Measurements from ENCODE around the gene MYPOP.

The MYPOP gene, protein sequence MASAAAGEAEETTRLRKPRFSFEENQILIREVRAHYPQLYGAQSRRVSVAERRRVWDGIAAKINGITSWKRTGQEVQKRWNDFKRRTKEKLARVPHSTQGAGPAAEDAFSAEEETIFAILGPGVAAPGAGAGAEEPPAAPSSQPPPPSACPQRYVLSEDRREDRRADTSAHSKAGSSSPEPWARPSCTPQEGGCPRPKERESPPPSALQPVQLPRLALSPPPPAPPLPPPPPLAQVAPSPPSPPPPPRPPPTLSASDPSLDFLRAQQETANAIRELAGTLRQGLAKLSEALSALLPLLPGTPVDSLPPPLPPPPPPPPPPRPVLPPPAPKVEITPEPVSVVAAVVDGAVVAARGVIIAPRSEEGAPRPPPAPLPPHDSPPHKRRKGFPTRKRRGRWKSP

DNA sequence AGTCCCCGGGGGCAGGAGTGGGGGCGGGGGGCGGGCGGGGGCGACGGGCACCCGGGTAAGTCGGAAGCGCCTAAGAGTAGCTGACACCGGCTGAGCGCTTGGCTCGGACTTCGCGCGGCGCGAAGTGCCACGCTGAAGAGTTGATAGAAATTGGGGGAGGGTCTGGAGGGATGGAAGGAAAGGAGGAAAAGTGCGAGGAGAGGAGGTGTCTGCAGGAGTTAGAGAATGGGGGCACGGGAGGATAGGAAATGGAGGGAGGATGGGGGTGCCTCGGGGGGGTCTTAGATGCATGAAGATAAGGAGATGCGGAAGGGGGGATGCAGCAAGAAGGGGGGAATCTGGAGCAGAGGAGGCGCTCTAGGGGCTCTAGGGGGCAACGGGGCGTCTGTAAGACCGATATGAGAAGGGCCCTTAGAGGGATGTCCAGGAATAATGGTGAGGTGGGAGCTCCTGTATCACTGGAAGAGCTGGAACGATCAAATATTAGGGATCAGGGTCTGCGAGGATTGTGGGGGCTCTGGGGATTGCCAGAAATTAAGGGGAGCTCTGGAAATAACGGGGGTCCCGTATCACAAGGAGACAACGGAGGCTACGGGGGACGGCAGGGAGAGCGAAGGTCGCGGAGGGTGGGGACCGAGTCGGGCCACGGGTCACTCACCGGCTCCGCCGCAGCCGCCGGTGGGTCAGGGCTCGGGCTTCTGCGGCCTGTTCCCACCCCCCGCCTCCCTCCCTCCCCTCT, at the start of gene MYPOP:
TSS of gene MYPOP (minus strand) at position 702 of the 739 bp plus-strand sequence. CDS start 840 bp downstream, outside the sequence.
- DNase-seq: no peak

DNA sequence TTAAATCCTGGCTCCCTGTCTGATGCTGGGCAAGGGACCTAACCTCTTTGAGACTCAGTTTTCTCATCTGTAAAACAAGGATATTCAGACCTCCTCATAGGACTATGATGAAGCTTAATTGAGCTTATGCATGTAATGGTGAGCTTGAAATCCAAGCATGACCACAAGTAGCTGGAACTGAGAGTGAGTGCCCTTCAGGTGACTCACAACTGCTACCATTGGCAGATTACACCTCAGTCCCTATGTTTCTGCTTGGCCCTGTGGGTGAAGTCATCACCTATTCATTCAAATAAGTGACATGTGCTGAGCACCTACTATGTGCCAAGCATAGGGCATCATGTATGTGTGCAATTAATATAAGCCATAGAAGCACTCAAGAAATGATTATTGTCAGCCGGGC, 45.5 kb upstream of the MYPOP start:
- no peak for DNase-seq

DNA sequence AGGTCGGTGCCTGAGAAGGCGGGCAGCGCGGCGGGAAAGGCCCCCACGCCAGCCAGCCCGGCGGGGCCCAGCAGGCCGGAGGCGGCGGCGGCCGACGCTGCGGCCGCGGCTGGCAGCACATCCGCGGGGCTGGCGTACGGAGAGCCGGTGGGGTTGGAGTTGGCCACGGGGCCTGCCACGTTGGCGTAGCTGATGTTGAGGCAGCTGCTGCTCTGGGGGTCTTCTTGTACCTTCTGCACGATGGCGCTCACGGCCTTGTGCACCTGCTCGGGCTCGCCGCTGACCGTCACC, 38.0 kb upstream of the MYPOP start:
- DNase-seq: no peak

DNA sequence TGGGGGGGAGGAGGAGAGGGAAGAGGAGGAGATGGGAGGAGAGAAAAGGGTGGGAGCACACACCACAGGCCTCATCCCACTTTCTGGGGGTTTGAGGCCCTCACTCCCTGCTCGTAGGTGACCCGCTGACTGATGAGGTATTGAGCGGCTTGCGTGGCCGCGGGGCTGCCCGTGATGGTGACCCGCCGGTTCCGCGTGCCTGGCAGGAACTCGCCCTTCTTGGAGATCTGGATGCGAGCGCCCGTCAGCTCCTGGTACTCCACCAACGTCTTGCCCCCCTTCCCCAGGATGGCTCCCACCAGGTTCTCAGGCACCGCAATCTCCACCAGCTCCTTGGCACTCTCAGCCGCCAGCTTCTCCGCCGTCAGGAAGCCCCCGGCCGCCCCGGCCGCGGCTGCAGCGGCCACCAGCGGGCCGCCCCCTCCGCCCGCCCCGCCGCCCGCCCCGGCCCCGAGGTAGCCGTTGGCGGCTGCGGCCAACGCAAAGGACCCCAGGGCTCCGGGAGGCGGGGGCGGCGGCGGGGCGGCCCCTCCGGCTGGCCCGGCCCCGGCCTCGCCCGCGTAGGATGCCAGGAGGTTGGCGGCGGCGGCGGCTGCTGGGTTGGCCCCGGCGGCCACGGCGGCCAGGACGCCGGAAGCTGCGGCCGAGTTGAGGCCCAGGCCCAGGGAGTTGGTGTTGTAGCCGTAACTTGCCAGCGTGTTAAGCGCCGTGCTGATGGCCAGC, 37.5 kb upstream of the MYPOP start:
- DNase-seq: no peak

DNA sequence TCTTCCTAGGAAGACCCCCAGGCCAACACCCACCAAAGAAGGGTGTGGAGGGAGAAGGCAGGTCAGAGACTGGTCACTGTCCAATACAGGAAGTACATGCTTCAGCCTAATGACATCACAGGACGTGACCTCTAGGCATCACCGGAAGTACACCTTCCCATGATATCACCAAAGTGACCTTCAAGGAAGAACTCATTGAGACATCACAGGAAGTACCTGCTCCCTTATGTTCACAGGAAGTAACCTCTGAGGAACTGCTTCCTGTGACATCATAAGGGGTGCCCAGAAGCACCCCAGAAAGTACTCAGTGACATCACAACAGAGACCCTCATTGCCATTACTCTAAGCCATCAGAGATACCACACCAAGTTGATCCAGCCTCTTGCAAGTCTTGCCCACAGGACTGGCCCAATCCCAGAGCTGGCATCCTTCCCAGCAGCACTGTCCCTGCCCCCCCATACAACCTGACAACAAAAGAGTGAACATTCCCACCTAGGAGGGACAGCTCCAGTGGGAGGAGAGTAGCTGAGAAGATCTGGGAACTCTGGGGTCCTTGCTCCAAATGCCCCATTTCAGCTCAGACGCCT, 36.4 kb upstream of the MYPOP start:
- no peak for DNase-seq

DNA sequence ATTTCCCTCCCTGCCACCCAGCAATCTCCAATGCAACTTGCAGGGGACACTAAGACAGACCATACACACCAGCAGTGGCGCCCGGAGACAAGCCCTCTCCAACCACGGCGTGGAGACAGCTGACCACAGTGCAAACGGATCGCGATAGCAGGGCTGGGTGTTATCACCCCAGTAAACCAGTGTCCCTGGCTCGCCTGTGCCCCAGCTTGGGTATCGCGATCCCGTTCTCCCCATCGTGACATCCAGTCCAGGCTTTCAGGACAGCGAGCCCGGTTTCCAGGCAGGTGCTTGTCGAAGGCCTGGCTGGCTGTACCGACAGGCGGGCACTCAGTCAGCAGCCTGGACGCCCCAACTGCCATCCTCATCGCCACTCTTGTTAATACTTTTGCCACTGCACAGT, 32.9 kb upstream of the MYPOP start:
- DNase-seq: no peak

DNA sequence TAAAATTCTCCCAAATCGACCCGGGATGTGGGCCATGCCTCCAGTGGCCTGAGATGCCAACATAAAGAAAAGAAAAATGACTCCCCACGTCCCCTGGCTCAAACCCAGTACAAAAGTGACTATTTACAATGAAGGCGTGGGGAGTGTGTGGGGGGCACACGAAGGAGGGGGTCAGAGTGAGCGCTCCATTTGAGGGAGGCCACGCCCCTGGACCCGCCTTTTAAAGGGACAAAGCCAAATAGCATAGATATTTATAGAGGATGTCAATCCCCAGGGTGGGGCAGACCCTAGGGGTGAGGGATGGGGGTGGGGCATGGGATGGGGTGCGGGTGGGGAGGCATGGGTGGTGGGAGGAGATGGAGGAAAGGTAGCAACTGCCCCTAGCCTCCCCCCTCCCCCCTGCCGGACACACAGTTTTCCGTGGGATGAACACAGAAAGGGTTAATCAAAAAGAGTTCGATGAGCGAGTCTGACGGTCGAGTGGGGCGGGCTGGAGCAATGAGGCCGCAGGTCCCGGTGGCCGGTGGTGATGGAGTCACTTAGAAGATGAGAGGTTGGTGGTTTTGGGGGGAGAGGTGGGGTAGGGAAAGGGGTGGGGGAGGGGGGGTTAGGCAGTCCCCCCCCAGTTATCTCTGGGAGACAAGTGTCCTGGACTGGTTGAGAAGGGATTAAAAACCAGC, 32.3 kb upstream of the MYPOP start:
- DNase-seq: no peak

DNA sequence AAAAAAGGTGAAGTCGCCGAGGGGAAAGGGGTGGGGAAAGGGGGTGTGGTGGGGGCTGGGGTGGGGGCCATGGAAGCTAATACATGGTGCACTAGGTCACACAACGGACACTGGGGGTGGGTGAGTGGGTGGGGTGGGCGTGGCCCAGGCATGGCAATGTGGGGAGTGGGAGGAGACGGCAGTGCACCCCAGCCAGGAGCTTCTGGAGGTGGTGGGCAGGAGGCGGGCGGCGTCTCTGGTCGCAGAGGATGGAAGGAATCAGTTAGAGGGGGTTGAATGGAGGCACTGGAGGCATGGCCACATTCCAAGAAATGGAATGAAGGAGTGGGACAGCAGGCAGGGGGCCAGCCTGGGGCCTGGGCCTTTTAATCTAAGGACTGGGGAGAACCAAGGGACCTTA, 31.3 kb upstream of the MYPOP start:
- no peak for DNase-seq

DNA sequence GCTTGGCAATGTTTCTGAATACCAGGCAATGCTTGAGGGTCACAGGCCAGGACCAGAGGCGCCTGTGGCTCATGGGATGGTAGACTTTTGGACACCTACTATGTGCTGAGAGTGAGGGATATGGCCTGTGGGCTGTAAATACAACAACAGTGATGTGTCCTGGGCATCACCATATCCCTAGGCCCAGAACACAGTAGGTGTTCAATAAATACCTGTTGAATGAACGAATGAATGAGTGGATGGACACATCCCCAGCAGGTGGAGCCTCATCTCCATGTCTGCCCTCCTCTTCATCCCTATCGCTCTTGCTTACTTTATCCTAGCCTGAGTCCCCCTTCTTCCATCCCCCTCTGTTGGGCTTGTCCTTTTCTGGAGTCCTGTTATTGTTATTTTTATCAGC, 28.6 kb upstream of the MYPOP start:
- DNase-seq: no peak

DNA sequence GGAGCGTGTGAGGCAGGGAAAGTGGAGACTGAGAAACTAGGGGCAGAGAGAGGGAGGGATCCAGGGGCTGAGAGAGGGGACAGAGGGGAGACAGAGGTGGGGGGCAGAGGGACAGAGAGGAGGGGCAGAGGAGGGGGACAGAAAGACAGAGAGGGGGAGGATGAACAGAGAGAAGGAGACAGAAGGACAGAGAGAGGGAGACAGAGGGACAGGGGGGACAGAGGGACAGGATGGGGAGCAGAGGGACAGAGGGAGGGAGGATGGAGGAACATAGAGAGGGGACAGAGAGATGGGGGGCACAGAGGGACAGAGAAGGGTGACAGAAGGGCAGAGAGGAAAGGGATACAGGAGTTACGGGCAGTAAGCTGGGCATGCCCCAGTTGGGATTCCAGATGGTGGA, 26.8 kb upstream of the MYPOP start:
- no peak for DNase-seq

DNA sequence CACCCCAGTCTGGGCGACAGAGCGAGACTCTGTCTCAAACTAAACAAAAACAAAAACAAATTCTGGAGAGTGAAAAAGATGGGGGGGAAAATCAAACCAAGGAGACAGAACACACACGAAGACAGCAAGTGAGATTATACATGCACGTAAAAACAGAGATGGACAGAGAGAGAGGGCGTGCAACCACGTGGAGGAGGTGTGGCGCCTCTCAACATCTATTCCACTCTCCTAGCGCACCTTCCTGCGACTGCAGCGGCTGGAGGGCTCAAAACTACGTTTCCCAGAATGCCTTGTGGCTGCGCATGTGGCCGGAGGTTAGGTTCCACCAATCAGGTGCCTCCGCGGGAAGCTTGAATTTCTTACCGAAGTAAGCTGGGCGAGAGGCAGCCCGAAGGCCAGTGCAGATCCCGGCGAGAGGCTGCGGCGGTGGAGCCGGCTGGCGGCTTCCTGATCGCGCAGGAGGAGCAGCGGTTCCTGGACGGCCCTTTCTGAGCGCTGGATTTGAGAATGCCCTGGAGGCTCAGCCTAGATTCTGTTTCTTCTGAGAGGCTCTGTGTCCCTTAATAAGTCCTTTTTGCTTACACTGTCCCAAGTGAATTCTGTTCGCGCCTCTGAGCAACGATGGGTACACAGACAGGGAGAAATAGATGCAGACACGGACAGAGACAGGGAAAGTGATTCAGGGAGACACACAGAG, 25.3 kb upstream of the MYPOP start:
- DNase-seq: peak; percentile 96

DNA sequence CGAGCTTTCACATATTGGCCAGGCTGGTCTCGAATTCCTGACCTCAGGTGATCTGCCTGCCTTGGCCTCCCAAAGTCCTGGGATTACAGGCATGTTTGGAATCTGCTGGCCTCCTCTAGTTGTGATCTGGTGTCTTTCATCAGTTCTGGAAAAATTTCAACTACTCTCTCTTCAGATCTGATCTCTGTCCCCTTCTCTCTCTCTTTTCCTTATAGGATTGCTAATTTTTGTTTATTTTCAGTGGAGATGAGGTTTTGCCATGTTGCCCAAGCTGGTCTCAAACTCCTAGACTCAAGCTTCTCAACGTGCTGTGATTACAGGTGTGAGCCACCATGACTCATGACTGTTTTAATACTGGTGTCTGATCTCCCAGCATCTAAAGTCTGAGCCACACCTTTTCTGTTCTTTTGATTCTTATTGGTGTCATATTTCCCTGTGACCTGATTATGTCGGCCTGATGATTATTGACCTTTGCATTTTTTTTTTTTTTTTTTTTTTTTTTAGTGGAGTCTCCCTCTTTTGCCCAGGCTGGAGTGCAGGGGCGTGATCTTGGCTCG, 22.6 kb upstream of the MYPOP start:
- no peak for DNase-seq

DNA sequence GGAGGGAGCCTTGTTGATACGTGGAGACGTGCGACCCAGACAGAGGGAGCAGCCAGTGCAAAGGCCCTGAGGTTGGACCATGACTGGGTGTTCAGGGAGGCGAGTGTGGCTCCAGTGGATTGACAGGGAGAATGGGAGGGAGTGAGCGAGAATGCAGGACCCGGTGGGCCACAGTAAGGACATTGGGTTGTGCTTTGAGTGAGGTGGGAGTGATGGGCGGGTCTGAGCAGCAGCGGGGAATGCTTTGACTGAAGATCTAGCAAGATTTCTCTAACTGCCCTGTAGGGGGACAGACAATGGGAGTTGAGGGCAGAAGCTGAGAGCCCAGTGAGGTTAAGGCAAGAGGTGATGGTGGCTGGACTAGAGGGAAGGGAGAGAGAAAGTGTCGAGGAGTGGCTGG, 19.9 kb upstream of the MYPOP start:
- DNase-seq: no peak

DNA sequence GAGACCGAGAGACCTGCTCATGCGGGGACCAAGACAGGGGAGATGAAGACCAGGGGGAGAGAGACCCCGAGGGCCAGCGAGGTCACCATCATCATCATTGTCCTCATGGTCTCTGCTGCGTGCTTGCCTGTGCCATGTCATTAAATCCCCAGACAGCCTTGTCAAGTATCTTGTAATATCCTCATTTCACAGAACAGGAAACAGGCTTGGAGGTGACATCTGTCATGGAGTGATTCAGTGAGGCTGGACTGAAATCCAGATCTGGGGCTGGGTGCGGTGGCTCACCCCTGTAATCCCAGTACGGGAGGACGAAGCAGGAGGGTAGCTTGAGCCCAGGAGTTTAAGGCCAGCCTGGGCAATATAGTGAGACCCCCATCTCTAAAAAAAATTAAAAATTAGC, 18.0 kb upstream of the MYPOP start:
- no peak for DNase-seq

DNA sequence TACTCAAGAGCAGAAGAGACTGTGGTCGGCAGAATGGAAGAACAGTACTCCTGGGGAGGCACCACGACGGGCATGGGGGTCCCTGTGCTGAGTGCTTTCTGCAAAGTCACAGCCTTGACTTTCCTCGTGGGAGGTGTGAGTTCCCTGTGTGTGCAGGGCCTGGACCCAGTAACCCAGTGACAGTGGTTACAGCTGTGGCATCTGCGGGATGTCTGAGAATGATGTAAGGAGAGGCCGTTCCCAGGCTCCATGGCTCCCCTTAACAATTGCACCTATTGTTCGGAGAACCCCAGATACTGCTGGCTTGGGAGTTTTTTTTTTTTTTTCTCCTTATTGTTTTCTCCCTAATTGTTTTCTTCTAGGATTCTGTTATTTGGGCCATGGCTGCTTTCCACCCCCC, 17.3 kb upstream of the MYPOP start:
- no peak for DNase-seq

DNA sequence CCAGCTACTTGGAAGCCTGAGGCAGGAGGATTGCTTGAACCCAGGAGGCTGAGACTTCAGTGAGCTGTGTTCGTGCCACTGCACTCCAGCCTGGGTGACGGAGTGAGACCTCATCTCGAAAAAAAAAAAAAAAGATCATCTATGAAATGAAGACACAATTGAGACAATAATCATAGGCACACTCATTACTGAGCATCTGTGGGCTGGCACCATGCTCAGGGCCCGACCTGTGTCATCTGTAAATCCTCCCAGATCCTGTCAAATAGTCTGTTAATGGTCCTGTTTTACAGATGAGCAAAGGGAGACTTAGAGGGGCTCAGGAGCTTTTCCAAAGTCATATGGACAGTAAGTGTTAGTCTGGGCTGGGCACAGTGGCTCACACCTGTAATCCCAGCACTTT, 16.3 kb upstream of the MYPOP start:
- no peak for DNase-seq

DNA sequence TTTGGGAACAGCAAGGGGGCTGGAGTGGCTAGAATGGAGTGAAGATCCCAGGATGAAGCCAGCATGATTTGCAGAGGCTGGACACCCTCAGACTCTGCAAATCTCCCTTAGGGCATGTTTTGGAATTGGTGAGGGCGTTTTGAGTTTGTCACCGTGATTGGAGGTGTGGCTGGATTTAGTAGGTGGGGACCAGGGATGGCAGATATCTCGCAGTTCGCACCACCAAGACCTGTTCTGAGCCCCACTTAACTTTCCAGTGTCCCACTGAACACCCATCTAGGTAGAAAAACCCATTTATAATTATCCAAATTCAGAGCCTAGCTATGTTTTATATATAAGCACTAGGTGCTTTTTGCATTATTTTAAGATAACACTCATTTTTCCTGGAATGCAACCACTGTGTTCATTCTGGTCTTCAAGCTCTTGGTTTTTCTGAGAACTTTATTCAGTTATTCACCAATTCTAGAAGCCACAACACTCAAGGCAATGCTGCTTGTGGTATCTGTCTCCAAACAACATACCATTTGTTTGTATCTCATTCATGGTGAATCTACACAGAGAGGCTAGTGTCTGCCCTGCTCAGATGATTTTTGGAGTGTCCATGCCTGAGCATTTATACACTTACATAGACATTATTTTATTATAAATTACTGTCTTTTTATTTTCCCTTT, 15.1 kb upstream of the MYPOP start:
- DNase-seq: no peak

DNA sequence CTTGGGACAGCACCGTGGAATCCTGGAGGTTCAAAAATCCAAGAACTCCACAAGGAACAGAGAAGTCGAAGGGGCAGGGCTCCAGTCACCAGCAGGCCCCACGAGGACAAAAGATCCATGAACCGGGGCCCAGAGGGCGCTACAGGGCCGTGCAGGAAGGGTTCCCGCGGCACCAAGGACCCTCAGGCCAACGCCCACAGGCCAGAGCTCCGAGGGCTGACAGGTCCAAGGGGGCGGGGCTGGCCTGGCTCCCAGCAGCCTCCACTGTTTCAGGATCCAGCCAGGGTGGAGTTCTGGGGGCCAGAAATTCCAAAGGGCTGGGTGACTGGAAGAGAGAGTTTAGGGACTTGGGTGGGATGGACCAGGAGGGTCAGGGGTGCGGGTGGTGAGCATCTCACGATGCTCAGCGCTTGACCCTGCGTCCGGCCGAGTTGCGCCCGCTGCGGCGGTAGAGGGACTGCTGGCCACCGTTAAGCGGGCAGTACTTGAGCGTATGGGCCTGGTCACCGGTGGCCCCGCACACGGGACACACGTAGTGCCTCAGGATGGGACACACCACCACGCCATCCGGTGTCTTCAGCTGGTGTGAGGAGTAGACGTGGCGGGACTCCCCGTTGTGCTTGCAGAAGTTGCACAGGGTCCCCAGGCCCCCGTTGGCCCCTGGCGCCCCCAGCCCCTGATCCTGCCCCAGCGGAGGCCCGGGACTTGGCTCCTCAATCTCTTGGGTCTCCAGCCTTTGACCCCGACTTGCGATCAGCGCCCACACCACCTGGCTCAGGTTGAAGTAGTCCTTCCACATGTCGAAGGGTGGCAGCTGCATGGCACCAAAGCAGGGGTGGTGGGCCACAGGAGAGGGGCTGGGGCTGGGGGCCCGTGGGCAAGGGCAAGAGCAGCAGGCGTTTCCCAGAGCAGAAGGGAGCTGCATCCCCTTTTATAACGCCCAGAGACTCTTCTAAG, 11.7 kb upstream of the MYPOP start, which contains the start of gene NANOS2:
TSS of gene NANOS2 (minus strand) at position 905 of the 957 bp plus-strand sequence. CDS start at position 820, 85 bp downstream.
- DNase-seq: no peak

DNA sequence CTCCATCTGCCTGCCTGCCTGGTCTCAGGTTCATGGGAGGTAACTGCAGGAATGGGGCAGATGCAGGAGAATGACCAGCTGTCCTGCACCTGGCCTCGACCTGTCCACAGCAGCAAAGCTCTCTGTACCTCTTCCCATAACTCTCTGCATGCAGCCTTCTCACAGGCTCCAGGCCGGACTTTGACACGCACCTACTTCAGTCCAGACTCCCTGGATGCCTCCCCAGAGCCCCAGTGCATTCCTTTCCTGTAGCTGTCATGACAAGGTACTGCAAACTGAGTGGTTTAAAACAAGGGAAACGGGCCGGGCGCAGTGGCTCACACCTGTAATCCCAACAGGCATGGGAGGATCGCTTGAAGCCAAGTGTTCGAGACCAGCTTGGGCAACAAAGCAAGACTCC, 8.9 kb upstream of the MYPOP start:
- no peak for DNase-seq

DNA sequence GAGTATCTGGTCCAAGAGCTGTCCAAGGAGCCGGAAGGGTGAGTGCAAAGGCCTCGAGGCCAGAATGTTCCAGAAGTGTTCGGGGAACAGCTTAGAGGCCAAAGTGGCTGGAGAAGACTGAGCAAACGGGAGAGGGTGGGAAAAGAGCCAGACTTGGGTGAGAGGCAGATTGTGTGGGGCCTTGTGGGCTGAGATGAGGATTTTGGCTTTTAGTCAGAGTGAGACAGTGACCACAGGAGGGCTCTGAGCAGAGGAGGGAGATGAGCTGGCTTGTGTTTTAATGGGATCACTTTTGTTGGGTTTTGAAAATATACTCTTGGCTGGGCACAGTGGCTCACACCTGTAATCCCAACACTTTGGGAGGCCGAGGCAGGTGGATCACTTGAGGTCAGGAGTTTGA, 6.5 kb upstream of the MYPOP start:
- no peak for DNase-seq
